ENCODE measurements around the gene DUSP16. TPM values are rescaled to one million over a fixed set of nuclear protein-coding genes. Genes with fewer than 3 reads are reported as not detected.
"Not testable (repeated sequence)": the region's sequence is repeated elsewhere in the genome, so short reads cannot be mapped to it uniquely, and the experiment has no call there.

Gene DUSP16
- total and polyA plus RNA-seq, 2 of the 8 experiments (the other 6 are each of a cell fraction or from before 2014, with no cell fraction given): 31.6 to 55.9 TPM

GRCh38 chr12:12502815-12503151, 59.9 kb downstream of the DUSP16 start (continued):
- TF ChIP-seq SP4 (IDR thresholded peaks at IDR 0.05; ENCODE audit: low read length) (no peak), GABPA (IDR thresholded peaks at IDR 0.05; ENCODE audit: borderline replicate concordance, insufficient read depth, low read length) (no peak)

- H2BK12ac ChIP-seq (ENCODE audit: low read depth, low read length); H3K56ac ChIP-seq (replicated peaks; ENCODE audit: insufficient read length, low read depth, low read length); H4K91ac ChIP-seq (replicated peaks; ENCODE audit: insufficient read length, low read length); H4K8ac ChIP-seq (ENCODE audit: extremely low read depth, insufficient read depth, low read length); H4K20me1 ChIP-seq (replicated peaks in 1 of 2; ENCODE audit: control insufficient read depth in 1 of 2, insufficient read depth in 2 of 2, low read length in 2 of 2); H3K9ac ChIP-seq (replicated peaks in 1 of 4; ENCODE audit: extremely low read depth in 1 of 4, low read depth in 3 of 4, low read length in 3 of 4); H3K27ac ChIP-seq (ENCODE audit: low read depth, low read length); FAIRE-seq; H3K4ac ChIP-seq (replicated peaks; ENCODE audit: insufficient read length, low read depth, low read length); H3K18ac ChIP-seq (ENCODE audit: extremely low read depth, low read length); H3K9me3 ChIP-seq (ENCODE audit: insufficient read depth in 2 of 2, low read depth in 1 of 2, low read length in 1 of 2); H2AK5ac ChIP-seq (ENCODE audit: low read depth, low read length); H3K36me3 ChIP-seq (ENCODE audit: control insufficient read depth in 2 of 4, insufficient read depth in 4 of 4, low read length in 3 of 4); H2AFZ ChIP-seq (ENCODE audit: low read length); H2BK20ac ChIP-seq (ENCODE audit: low read length); H2BK15ac ChIP-seq (ENCODE audit: low read length); H3K23ac ChIP-seq (ENCODE audit: insufficient read length); DNase-seq (ENCODE audit: low read depth in 1 of 2, low spot score in 2 of 2); H4K5ac ChIP-seq (ENCODE audit: insufficient read length, low read depth, low read length); H3K4me2 ChIP-seq (ENCODE audit: insufficient read depth in 1 of 2, low read depth in 2 of 2, low read length in 2 of 2); H3K79me1 ChIP-seq (ENCODE audit: low read depth, low read length); H3K27me3 ChIP-seq (replicated peaks in 1 of 4; ENCODE audit: control insufficient read depth in 3 of 4, extremely low read depth in 1 of 4, insufficient read depth in 3 of 4, low read length in 3 of 4); H3K23me2 ChIP-seq (ENCODE audit: low read depth, low read length); H3K14ac ChIP-seq (ENCODE audit: insufficient read length); H3K4me3 ChIP-seq (ENCODE audit: extremely low read depth in 1 of 4, insufficient read depth in 2 of 4, low read depth in 3 of 4, low read length in 4 of 4); H2BK120ac ChIP-seq (replicated peaks; ENCODE audit: low read depth, low read length): not testable (repeated sequence)
- peak overlapping the region; percentile 14; the same call in 1 of the 2 replicates for H2BK5ac ChIP-seq (ENCODE audit: low read depth, low read length)
- H3K4me1 ChIP-seq (replicated peaks in 1 of 4; ENCODE audit: control insufficient read depth in 3 of 4, insufficient read depth in 4 of 4, low read length in 3 of 4): peaks cover 0 to 19% (median 8%) of the 10 kb centered on the region in 4 experiments; a peak in 4 of 7 replicates
- H3K79me2 ChIP-seq (ENCODE audit: control insufficient read depth in 1 of 2, insufficient read depth in 2 of 2, low read length in 2 of 2): peaks cover 0 to 69% of the 10 kb centered on the region in 2 experiments; a peak in 3 of 4 replicates
- POLR2A ChIA-PET (ENCODE audit: partially characterized antibody): interaction anchor here (1.1 kb wide), 1 partner anchor 69 kb away, joined by 3 read pairs; no protein-coding TSS in a partner anchor
- CTCF ChIA-PET (ENCODE audit: partially characterized antibody): interaction anchor here (0.6 to 2.7 kb wide), 7 partner anchors 11 to 125 kb away, joined by 3 to 14 read pairs (median 4); no protein-coding TSS in a partner anchor
- WGBS, 2 experiments (ENCODE audit: extremely low coverage in 1 of 2, insufficient coverage in 1 of 2, insufficient read length in 1 of 2, insufficient replicate concordance in 2 of 2, low coverage in 1 of 2, low lambda C conversion rate in 2 of 2, missing lambda C conversion rate in 1 of 2): 88% methylated on average over 7 of the region's 7 CpGs; no CpG with 5 or more reads in 1 of the 2 experiments
These were observed 60.4 kb downstream of the DUSP16 start for GRCh38 chr12:12502130-12502814.
